B cell (primary cell): ENCODE measurements around the gene CSNK1G3. TPM values are rescaled to one million over a fixed set of nuclear protein-coding genes. Genes with fewer than 3 reads are reported as not detected.

Experiments used
- ATAC-seq: fragments of 200-7000 bp; cut with Tn5 transposase; one replicate; pipeline ENCODE4 v1.10.0; 2021; ENCODE audit warnings: low read depth, mild to moderate bottlenecking, moderate number of reproducible peaks, moderate library complexity
- CTCF ChIA-PET: fragments of 350-600 bp; sonication (Branson Sonifier 250); formaldehyde crosslinking; loops from one replicate; lab custom pipeline; 2021; ENCODE audit warnings: antibody characterized with exemption, inconsistent platforms; lab: Charles Lee
- POLR2A ChIA-PET: fragments of 350-600 bp; sonication (Branson Sonifier 250); formaldehyde crosslinking; loops from one replicate; lab custom pipeline; 2021; ENCODE audit warnings: antibody characterized with exemption; lab: Charles Lee
- DNase-seq: peaks from one replicate; pipeline ENCODE4 v3.0.0; 2013
- H2AFZ ChIP-seq: 2 replicates; pipeline ENCODE4 v1.6.1; 2012; ENCODE audit warnings: mild to moderate bottlenecking, low read depth, low read length; ENCODE audit not compliant: insufficient read depth, poor library complexity, severe bottlenecking
- H3K27ac ChIP-seq, 2 donors: 1 replicate in 1 of 2; 2 replicates in 1 of 2; pipeline ENCODE4 v1.5.1; 2012 to 2013; ENCODE audit warnings: low read length in 2 of 2, mild to moderate bottlenecking in 2 of 2, moderate library complexity in 1 of 2
- H3K27me3 ChIP-seq, 4 experiments: fragments of 200-600 bp in 1 of 4; sonication (generic) in 1 of 4; replicated peaks in 1 of 4; 1 replicate in 2 of 4; 2 replicates in 2 of 4; pipeline versions ENCODE4 v1.6.1 to v1.7.0; 2013 to 2016; ENCODE audit warnings: low read length in 3 of 4, mild to moderate bottlenecking in 2 of 4, mixed read lengths in 1 of 4, moderate library complexity in 1 of 4; ENCODE audit not compliant: insufficient read depth in 4 of 4, control insufficient read depth in 3 of 4; ENCODE audit errors: control extremely low read depth in 1 of 4
- H3K36me3 ChIP-seq, 2 experiments: replicated peaks in 1 of 2; 1 replicate in 1 of 2; 2 replicates in 1 of 2; pipeline versions ENCODE4 v1.6.1 to v1.7.1; 2013; ENCODE audit warnings: low read length in 1 of 2; ENCODE audit not compliant: insufficient read depth in 2 of 2, control insufficient read depth in 1 of 2; ENCODE audit errors: control extremely low read depth in 1 of 2, extremely low read depth in 1 of 2
- H3K4me1 ChIP-seq, 2 donors: fragments of 200-600 bp in 1 of 2; sonication (generic) in 1 of 2; 1 replicate in 1 of 2; 2 replicates in 1 of 2; pipeline versions ENCODE4 v1.5.1 to v1.6.1; 2013 to 2017; ENCODE audit warnings: low read length in 2 of 2; ENCODE audit not compliant: control insufficient read depth in 2 of 2, insufficient read depth in 2 of 2
- H3K4me2 ChIP-seq: replicated peaks from 2 replicates; pipeline ENCODE3; 2012; ENCODE audit warnings: mild to moderate bottlenecking, low read depth, low read length; ENCODE audit not compliant: poor library complexity, severe bottlenecking
- H3K4me3 ChIP-seq, 5 experiments: fragments of 200-600 bp in 1 of 5; sonication (generic) in 1 of 5; 1 replicate in 3 of 5; 2 replicates in 2 of 5; pipeline versions ENCODE4 v1.5.1 to v1.7.0; 2011 to 2016; ENCODE audit warnings: low read length in 4 of 5, mild to moderate bottlenecking in 4 of 5, low read depth in 2 of 5, control low read depth in 1 of 5, moderate library complexity in 1 of 5; ENCODE audit not compliant: insufficient read depth in 1 of 5; ENCODE audit errors: control extremely low read depth in 1 of 5, extremely low read depth in 1 of 5
- H3K79me2 ChIP-seq: fragments of 200-600 bp; sonication (generic); one replicate; pipeline ENCODE4 v1.6.0; 2016; ENCODE audit warnings: low read length; ENCODE audit not compliant: control insufficient read depth, insufficient read depth
- H3K9ac ChIP-seq: fragments of 200-600 bp; sonication (generic); 2 replicates; pipeline ENCODE4 v1.6.1; 2017; ENCODE audit warnings: mild to moderate bottlenecking, low read length, moderate library complexity
- H3K9me3 ChIP-seq, 3 donors: one replicate each; pipeline versions ENCODE4 v1.6.1 to v1.7.1; 2013; ENCODE audit warnings: low read length in 2 of 3; ENCODE audit not compliant: control insufficient read depth in 2 of 3, insufficient read depth in 1 of 3; ENCODE audit errors: control extremely low read depth in 1 of 3
- H4K20me1 ChIP-seq: 2 replicates; pipeline ENCODE4 v1.6.0; 2012; ENCODE audit warnings: mild to moderate bottlenecking, low read length; ENCODE audit not compliant: insufficient read depth, control insufficient read depth, poor library complexity, severe bottlenecking
- H3K27ac Mint-ChIP-seq: one replicate; pipeline ENCODE4 v1.8.0; 2021; ENCODE audit warnings: mixed read lengths
- H3K27me3 Mint-ChIP-seq: one replicate; pipeline ENCODE4 v1.8.0; 2021; ENCODE audit warnings: mixed read lengths
- H3K4me1 Mint-ChIP-seq: one replicate; pipeline ENCODE4 v1.8.0; 2021; ENCODE audit warnings: mixed read lengths
- H3K4me3 Mint-ChIP-seq: one replicate; pipeline ENCODE4 v1.8.0; 2021; ENCODE audit warnings: mixed read lengths
- H3K9me3 Mint-ChIP-seq: one replicate; pipeline ENCODE4 v1.8.0; 2022; ENCODE audit warnings: mixed read lengths; ENCODE audit not compliant: insufficient read depth
- CTCF ChIP-seq: fragments of 200-600 bp; IDR thresholded peaks from one replicate; pipeline ENCODE4 v1.8.0; 2022; ENCODE audit warnings: antibody characterized with exemption, mild to moderate bottlenecking
- EZH2 ChIP-seq: IDR thresholded peaks from 2 replicates; pipeline ENCODE4 v1.6.1; 2012; ENCODE audit warnings: borderline replicate concordance, low read depth, mild to moderate bottlenecking, moderate library complexity, low read length; ENCODE audit not compliant: insufficient read depth, poor library complexity, severe bottlenecking
- WGBS: methylation state at CpG from one replicate; pipeline ENCODE4 v1.1.5; 2013; ENCODE audit warnings: missing lambda C conversion rate; ENCODE audit not compliant: insufficient coverage; 5-methylcytosine and 5-hydroxymethylcytosine counted together
- intact Hi-C: fragments of 100-400 bp; cut with micrococcal nuclease; formaldehyde crosslinking; loops from one replicate; pipeline ENCODE4 v1.10.0; 2022
- polyA plus RNA-seq: library from polyadenylated mRNA; depleted of rRNA; stranded (reverse); fragments of >200 nt; gene quantifications from 2 replicates; pipeline ENCODE4 v1.2.3, GENCODE V29; 2012
- total RNA-seq, 2 donors: library from RNA; stranded (reverse); fragments of 120-200 nt in 1 of 2; gene quantifications; 1 replicate in 1 of 2; 2 replicates in 1 of 2; pipeline versions ENCODE4 v1.2.3 to v1.2.4, GENCODE V29; 2013 to 2022

The CSNK1G3 gene
- total and polyA plus RNA-seq, 2 donors (not counting 1 experiment from before 2014, with no cell fraction given): 20.8 to 140 TPM

DNA sequence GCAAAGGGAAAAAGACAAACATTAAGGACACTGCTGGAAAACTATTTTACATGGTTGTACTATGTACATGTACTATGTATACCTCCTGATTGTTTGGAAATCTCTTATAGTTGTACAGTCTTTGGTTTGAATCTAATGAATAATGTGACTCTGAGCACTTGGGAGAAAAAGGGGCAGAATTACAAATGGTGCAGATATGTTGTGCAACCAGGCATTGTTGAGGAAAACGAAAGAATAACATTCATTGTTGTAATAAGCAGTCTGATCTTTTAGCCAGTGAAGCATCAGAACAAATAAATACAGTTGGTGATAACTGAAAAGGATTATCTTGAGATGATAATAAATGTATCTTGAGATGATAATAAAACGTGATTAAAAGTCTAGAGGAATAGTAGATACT is 87.2 kb downstream of the CSNK1G3 start:
- Mint-ChIP-seq H3K27me3 (no peaks in the 10 kb centered on the region), H3K4me1 (peaks cover 12% of the 10 kb centered on the region), H3K9me3 (no peaks in the 10 kb centered on the region), H3K27ac (no peak overlapping the region), H3K4me3 (no peak overlapping the region)
- H3K4me1 ChIP-seq: no peaks in the 10 kb centered on the region
- no peak overlapping the region for H2AFZ ChIP-seq
- no peak for TF ChIP-seq EZH2
- no peak for TF ChIP-seq CTCF
- H3K9ac ChIP-seq: no peak overlapping the region
- ATAC-seq: no peak
- H3K27ac ChIP-seq: no peak overlapping the region
- no CpG with 5 or more reads among the region's 2 CpGs for WGBS
- H3K36me3 ChIP-seq: peaks cover 7 to 35% of the 10 kb centered on the region in 2 experiments
- intact Hi-C loops: loop anchor here (5.0 kb wide), 1 partner anchor 87 kb away; the partner anchor contains the start of gene CSNK1G3
- H3K4me2 ChIP-seq: no peak overlapping the region
- H4K20me1 ChIP-seq: no peaks in the 10 kb centered on the region
- H3K9me3 ChIP-seq: no peaks in the 10 kb centered on the region
- H3K27me3 ChIP-seq: no peaks in the 10 kb centered on the region
- no peak for DNase-seq
- H3K79me2 ChIP-seq: no peaks in the 10 kb centered on the region
- H3K4me3 ChIP-seq: no peak overlapping the region
- POLR2A ChIA-PET: no interaction called here
- CTCF ChIA-PET: no interaction called here

- Histone ChIP-seq H3K9me3 (no peaks in the 10 kb centered on the region), H3K4me3 (no peak overlapping the region), H3K9ac (no peak overlapping the region), H3K4me2 (no peak overlapping the region), H3K79me2 (no peaks in the 10 kb centered on the region), H3K27ac (peak overlapping the region in 1 of 2 donors; percentile 29), H3K36me3 (peaks cover 6 to 22% of the 10 kb centered on the region in 2 experiments), H4K20me1 (no peaks in the 10 kb centered on the region), H2AFZ (no peak overlapping the region), H3K4me1 (no peaks in the 10 kb centered on the region), H3K27me3 (no peaks in the 10 kb centered on the region)
- 100% methylated on average over 1 of the region's 2 CpGs for WGBS
- Mint-ChIP-seq H3K4me1 (peaks cover 12% of the 10 kb centered on the region), H3K27me3 (no peaks in the 10 kb centered on the region), H3K27ac (peak overlapping the region; percentile 3), H3K9me3 (no peaks in the 10 kb centered on the region), H3K4me3 (no peak overlapping the region)
- ATAC-seq (no peak), DNase-seq (no peak)
- TF ChIP-seq CTCF: no peak
- no peak for TF ChIP-seq EZH2
- intact Hi-C loops: no loop called here
- ChIA-PET POLR2A (no interaction called here), CTCF (interaction anchor here (1.9 kb wide), 1 partner anchor 211 kb away, joined by 4 read pairs; no protein-coding TSS in a partner anchor)
Observed at GRCh38 chr5:123601610-123602009, 89.6 kb downstream of the CSNK1G3 start.
